ENCODE data around the gene GLE1. TPM values are rescaled to one million over a fixed set of nuclear protein-coding genes. Genes with fewer than 3 reads are reported as not detected.

GLE1 gene
- total and polyA plus RNA-seq, 2 experiments from 2014 or later, result 13.3 to 19.5 TPM

GRCh38 chr9:128470560-128470959 lies 34.0 kb upstream of the GLE1 start:
- WGBS (ENCODE audit: low lambda C conversion rate, missing lambda C conversion rate), result 95% methylated on average over 5 of the region's 5 CpGs
- no peaks in the 10 kb centered on the region for H4K20me1 ChIP-seq (ENCODE audit: insufficient read depth, poor library complexity, severe bottlenecking)

GRCh38 chr9:128473104-128473503 lies 31.4 kb upstream of the GLE1 start:
- Histone ChIP-seq H3K27ac (no peak overlapping the region), H3K4me2 (no peak overlapping the region), H3K9me3 (ENCODE audit: low read depth) (no peaks in the 10 kb centered on the region), H3K4me1 (ENCODE audit: insufficient read depth) (no peaks in the 10 kb centered on the region), H3K4me3 (no peak overlapping the region), H3K79me2 (no peaks in the 10 kb centered on the region), H3K9me2 (replicated peaks; ENCODE audit: insufficient read depth) (no peaks in the 10 kb centered on the region), H3K27me3 (no peaks in the 10 kb centered on the region), H2AFZ (no peak overlapping the region), H4K20me1 (ENCODE audit: insufficient read depth, poor library complexity, severe bottlenecking) (no peaks in the 10 kb centered on the region), H3K36me3 (replicated peaks; ENCODE audit: insufficient read depth, low read depth) (no peaks in the 10 kb centered on the region)
- TF ChIP-seq CTCF (IDR thresholded peaks at IDR 0.05; ENCODE audit: poor library complexity), result no peak
- TF ChIP-seq EZH2 (IDR thresholded peaks at IDR 0.05; ENCODE audit: borderline replicate concordance), result no peak
- no peak for TF ChIP-seq EZH2phosphoT487 (IDR thresholded peaks at IDR 0.05; ENCODE audit: low read depth, severe bottlenecking, unreplicated experiment)
- WGBS (ENCODE audit: low lambda C conversion rate, missing lambda C conversion rate), result 96% methylated on average over 5 of the region's 5 CpGs
- DNase-seq (ENCODE audit: low spot score), result no peak

More at GRCh38 chr9:128470560-128470959, 34.0 kb upstream of the GLE1 start:
- no peak overlapping the region for H3K4me2 ChIP-seq
- no peak for DNase-seq (ENCODE audit: low spot score)
- no peak for TF ChIP-seq EZH2phosphoT487 (IDR thresholded peaks at IDR 0.05; ENCODE audit: low read depth, severe bottlenecking, unreplicated experiment)
- no peak for TF ChIP-seq CTCF (IDR thresholded peaks at IDR 0.05; ENCODE audit: poor library complexity)
- TF ChIP-seq EZH2 (IDR thresholded peaks at IDR 0.05; ENCODE audit: borderline replicate concordance), result no peak
- no peaks in the 10 kb centered on the region for H3K9me2 ChIP-seq (replicated peaks; ENCODE audit: insufficient read depth)
- H3K79me2 ChIP-seq, result no peaks in the 10 kb centered on the region
- no peak overlapping the region for H3K27ac ChIP-seq
- H2AFZ ChIP-seq, result no peak overlapping the region
- H3K4me1 ChIP-seq (ENCODE audit: insufficient read depth), result no peaks in the 10 kb centered on the region
- H3K4me3 ChIP-seq, result no peak overlapping the region
- no peaks in the 10 kb centered on the region for H3K9me3 ChIP-seq (ENCODE audit: low read depth)
- no peaks in the 10 kb centered on the region for H3K27me3 ChIP-seq
- no peaks in the 10 kb centered on the region for H3K36me3 ChIP-seq (replicated peaks; ENCODE audit: insufficient read depth, low read depth)

- TF ChIP-seq CTCF (IDR thresholded peaks at IDR 0.05; ENCODE audit: poor library complexity) (no peak), EZH2phosphoT487 (IDR thresholded peaks at IDR 0.05; ENCODE audit: low read depth, severe bottlenecking, unreplicated experiment) (no peak), EZH2 (IDR thresholded peaks at IDR 0.05; ENCODE audit: borderline replicate concordance) (no peak)
- Histone ChIP-seq H3K27me3 (no peaks in the 10 kb centered on the region), H3K27ac (no peak overlapping the region), H3K9me2 (replicated peaks; ENCODE audit: insufficient read depth) (no peaks in the 10 kb centered on the region), H3K79me2 (no peaks in the 10 kb centered on the region), H3K4me2 (no peak overlapping the region), H3K36me3 (replicated peaks; ENCODE audit: insufficient read depth, low read depth) (no peaks in the 10 kb centered on the region), H3K4me3 (no peak overlapping the region), H2AFZ (no peak overlapping the region), H4K20me1 (ENCODE audit: insufficient read depth, poor library complexity, severe bottlenecking) (no peaks in the 10 kb centered on the region), H3K9me3 (ENCODE audit: low read depth) (no peaks in the 10 kb centered on the region), H3K4me1 (ENCODE audit: insufficient read depth) (no peaks in the 10 kb centered on the region)
- DNase-seq (ENCODE audit: low spot score), result no peak
- WGBS (ENCODE audit: low lambda C conversion rate, missing lambda C conversion rate), result 97% methylated on average over 7 of the region's 7 CpGs
Measured at GRCh38 chr9:128475867-128476266, 28.7 kb upstream of the GLE1 start.

GRCh38 chr9:128479262-128479661 lies 25.3 kb upstream of the GLE1 start:
- WGBS (ENCODE audit: low lambda C conversion rate, missing lambda C conversion rate), result 100% methylated on average over 1 of the region's 1 CpG
- Histone ChIP-seq H3K4me2 (no peak overlapping the region), H4K20me1 (ENCODE audit: insufficient read depth, poor library complexity, severe bottlenecking) (no peaks in the 10 kb centered on the region), H3K79me2 (no peaks in the 10 kb centered on the region), H3K4me1 (ENCODE audit: insufficient read depth) (no peaks in the 10 kb centered on the region), H3K36me3 (replicated peaks; ENCODE audit: insufficient read depth, low read depth) (no peaks in the 10 kb centered on the region), H3K9me2 (replicated peaks; ENCODE audit: insufficient read depth) (no peaks in the 10 kb centered on the region), H3K27ac (no peak overlapping the region), H3K27me3 (no peaks in the 10 kb centered on the region), H3K4me3 (no peak overlapping the region), H3K9me3 (ENCODE audit: low read depth) (no peaks in the 10 kb centered on the region), H2AFZ (no peak overlapping the region)
- no peak for TF ChIP-seq CTCF (IDR thresholded peaks at IDR 0.05; ENCODE audit: poor library complexity)
- no peak for TF ChIP-seq EZH2phosphoT487 (IDR thresholded peaks at IDR 0.05; ENCODE audit: low read depth, severe bottlenecking, unreplicated experiment)
- no peak for TF ChIP-seq EZH2 (IDR thresholded peaks at IDR 0.05; ENCODE audit: borderline replicate concordance)
- no peak for DNase-seq (ENCODE audit: low spot score)
